IMR-90 (cell line): ENCODE results near the gene AGXT2.

ENCODE experiments used
- BHLHE40 ChIP-seq: fragments of 150-350 bp; IDR thresholded peaks from 2 replicates; pipeline ENCODE4 v1.6.1; 2016; ENCODE audit warnings: mild to moderate bottlenecking, low read depth, low read length
- CEBPB ChIP-seq: IDR thresholded peaks from 2 replicates; pipeline ENCODE4 v1.6.1; 2012; ENCODE audit warnings: low read depth, low read length, improper control_type of control experiment
- CHD1 ChIP-seq: IDR thresholded peaks from 2 replicates; pipeline ENCODE4 v1.6.1; 2012; ENCODE audit warnings: low read depth, low read length, improper control_type of control experiment
- ELK1 ChIP-seq: fragments of 150-350 bp; IDR thresholded peaks from 2 replicates; pipeline ENCODE4 v1.6.1; 2016; ENCODE audit warnings: low read depth, mild to moderate bottlenecking, low read length, moderate library complexity, borderline replicate concordance
- FOS ChIP-seq: fragments of 150-350 bp; IDR thresholded peaks from 2 replicates; pipeline ENCODE4 v1.6.1; 2016; ENCODE audit warnings: low read depth, low read length
- MAFK ChIP-seq: IDR thresholded peaks from 2 replicates; pipeline ENCODE4 v1.6.1; 2012; ENCODE audit warnings: low read depth, low read length, improper control_type of control experiment
- MAZ ChIP-seq: IDR thresholded peaks from 2 replicates; pipeline ENCODE4 v1.6.1; 2012; ENCODE audit warnings: low read depth, mild to moderate bottlenecking, low read length, improper control_type of control experiment, moderate library complexity, borderline replicate concordance
- MXI1 ChIP-seq: IDR thresholded peaks from 2 replicates; pipeline ENCODE4 v1.6.1; 2012; ENCODE audit warnings: low read depth, mild to moderate bottlenecking, low read length, moderate library complexity, borderline replicate concordance
- POLR2A ChIP-seq: IDR thresholded peaks from 2 replicates; pipeline ENCODE4 v1.6.1; 2012; ENCODE audit warnings: mild to moderate bottlenecking, low read depth, low read length
- RAD21 ChIP-seq: IDR thresholded peaks from 2 replicates; pipeline ENCODE4 v1.6.1; 2012; ENCODE audit warnings: low read length, improper control_type of control experiment
- RFX5 ChIP-seq: IDR thresholded peaks from 2 replicates; pipeline ENCODE4 v1.8.0; 2012; ENCODE audit warnings: low read depth, mild to moderate bottlenecking, low read length, moderate library complexity
- TF ChIP-seq, protein P1 (sequence below): conservative IDR thresholded peaks from 2 replicates; pipeline ENCODE4 v1.5.1; 2012; ENCODE audit warnings: mild to moderate bottlenecking, low read depth, low read length, improper control_type of control experiment
- TF ChIP-seq, protein P2 (sequence below): fragments of 150-350 bp; IDR thresholded peaks from 2 replicates; pipeline ENCODE4 v1.6.1; 2017; ENCODE audit warnings: mild to moderate bottlenecking, antibody characterized with exemption, low read length, low read depth

DNA sequence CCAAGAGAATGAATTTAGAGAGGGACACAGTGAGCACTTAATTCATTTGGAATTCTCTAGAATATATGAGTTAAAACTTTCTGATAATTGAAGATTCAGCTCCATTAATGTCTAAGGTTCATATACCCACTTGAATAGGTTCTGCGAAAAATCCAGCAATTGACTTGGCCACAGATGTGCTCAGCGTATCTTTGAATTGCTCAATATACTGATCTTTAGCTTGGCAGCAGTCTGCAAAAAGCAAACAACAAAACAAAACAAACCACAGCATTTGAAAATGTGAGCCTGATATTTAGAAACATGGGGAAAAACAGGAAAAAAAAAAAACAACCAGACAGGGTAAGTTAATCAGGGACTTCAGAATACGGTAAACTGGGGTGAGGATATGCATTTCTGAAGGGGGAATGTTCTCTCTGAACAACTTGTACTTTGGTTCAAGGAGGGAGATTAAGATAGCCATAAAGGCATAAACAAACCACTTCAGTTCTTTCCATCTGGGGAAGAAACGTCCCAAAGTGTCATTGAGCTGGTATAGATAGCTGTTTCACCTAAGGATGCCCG, 21.4 kb downstream of the AGXT2 start:
- TF ChIP-seq POLR2A (no peak), RAD21 (no peak), ELK1 (no peak), BHLHE40 (no peak), MAZ (no peak), MAFK (no peak), MXI1 (no peak), RFX5 (no peak), FOS (no peak), CEBPB (no peak), CHD1 (no peak)
- TF ChIP-seq, protein P1, sequence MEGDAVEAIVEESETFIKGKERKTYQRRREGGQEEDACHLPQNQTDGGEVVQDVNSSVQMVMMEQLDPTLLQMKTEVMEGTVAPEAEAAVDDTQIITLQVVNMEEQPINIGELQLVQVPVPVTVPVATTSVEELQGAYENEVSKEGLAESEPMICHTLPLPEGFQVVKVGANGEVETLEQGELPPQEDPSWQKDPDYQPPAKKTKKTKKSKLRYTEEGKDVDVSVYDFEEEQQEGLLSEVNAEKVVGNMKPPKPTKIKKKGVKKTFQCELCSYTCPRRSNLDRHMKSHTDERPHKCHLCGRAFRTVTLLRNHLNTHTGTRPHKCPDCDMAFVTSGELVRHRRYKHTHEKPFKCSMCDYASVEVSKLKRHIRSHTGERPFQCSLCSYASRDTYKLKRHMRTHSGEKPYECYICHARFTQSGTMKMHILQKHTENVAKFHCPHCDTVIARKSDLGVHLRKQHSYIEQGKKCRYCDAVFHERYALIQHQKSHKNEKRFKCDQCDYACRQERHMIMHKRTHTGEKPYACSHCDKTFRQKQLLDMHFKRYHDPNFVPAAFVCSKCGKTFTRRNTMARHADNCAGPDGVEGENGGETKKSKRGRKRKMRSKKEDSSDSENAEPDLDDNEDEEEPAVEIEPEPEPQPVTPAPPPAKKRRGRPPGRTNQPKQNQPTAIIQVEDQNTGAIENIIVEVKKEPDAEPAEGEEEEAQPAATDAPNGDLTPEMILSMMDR, result no peak
- TF ChIP-seq, protein P2, sequence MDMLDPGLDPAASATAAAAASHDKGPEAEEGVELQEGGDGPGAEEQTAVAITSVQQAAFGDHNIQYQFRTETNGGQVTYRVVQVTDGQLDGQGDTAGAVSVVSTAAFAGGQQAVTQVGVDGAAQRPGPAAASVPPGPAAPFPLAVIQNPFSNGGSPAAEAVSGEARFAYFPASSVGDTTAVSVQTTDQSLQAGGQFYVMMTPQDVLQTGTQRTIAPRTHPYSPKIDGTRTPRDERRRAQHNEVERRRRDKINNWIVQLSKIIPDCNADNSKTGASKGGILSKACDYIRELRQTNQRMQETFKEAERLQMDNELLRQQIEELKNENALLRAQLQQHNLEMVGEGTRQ, result no peak
